Measurements from ENCODE around the gene GATAD2A. TPM values are rescaled to one million over a fixed set of nuclear protein-coding genes. Genes with fewer than 3 reads are reported as not detected.
A peak's percentile ranks its signal among the peaks of the same experiment; 100 is the strongest.

GATAD2A gene
- total RNA-seq, 1 donor from 2014 or later, result 84.0 TPM

DNA sequence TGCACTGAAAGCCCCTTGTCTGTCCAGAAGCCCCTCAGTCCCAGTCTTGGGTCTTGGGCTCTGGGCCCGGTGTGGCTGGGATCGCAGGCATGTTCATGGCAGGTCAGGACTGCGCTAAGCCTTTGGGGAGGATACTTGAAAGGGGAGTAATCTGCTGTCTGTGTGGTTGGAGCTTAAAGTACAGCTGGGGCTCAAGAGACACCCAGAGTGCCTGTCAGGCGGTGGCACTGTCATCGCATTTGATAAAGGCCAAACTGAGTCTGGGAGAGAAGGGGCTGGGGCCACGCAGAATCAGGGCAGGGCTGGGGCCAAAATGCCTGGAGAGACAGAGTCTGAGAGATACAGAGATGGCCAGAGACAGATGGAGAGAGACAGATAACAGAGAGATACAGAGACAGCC is 128.4 kb downstream of the GATAD2A start:
- no peaks in the 10 kb centered on the region for H3K9me3 ChIP-seq
- peaks cover 5% of the 10 kb centered on the region for H3K36me3 ChIP-seq
- intact Hi-C loops (cut with DNase I), result no loop called here
- DNase-seq (no peak), ATAC-seq (no peak)
- H3K27ac ChIP-seq, result no peak overlapping the region
- peaks cover 17% of the 10 kb centered on the region for H3K4me1 ChIP-seq
- TF ChIP-seq CTCF (IDR thresholded peaks at IDR 0.05), result no peak
- peaks cover 16% of the 10 kb centered on the region for H3K27me3 ChIP-seq (ENCODE audit: low read depth)
- H3K4me3 ChIP-seq, result no peak overlapping the region

GRCh38 chr19:19534556-19535265 is 129.2 kb downstream of the GATAD2A start:
- no peak for ATAC-seq
- DNase-seq, result no peak
- Histone ChIP-seq H3K9me3 (no peaks in the 10 kb centered on the region), H3K4me1 (peaks cover 19% of the 10 kb centered on the region), H3K4me3 (no peak overlapping the region), H3K36me3 (no peaks in the 10 kb centered on the region), H3K27me3 (ENCODE audit: low read depth) (peaks cover 24% of the 10 kb centered on the region), H3K27ac (no peak overlapping the region)
- intact Hi-C loops (cut with DNase I), result no loop called here
- TF ChIP-seq CTCF (IDR thresholded peaks at IDR 0.05), result no peak

DNA sequence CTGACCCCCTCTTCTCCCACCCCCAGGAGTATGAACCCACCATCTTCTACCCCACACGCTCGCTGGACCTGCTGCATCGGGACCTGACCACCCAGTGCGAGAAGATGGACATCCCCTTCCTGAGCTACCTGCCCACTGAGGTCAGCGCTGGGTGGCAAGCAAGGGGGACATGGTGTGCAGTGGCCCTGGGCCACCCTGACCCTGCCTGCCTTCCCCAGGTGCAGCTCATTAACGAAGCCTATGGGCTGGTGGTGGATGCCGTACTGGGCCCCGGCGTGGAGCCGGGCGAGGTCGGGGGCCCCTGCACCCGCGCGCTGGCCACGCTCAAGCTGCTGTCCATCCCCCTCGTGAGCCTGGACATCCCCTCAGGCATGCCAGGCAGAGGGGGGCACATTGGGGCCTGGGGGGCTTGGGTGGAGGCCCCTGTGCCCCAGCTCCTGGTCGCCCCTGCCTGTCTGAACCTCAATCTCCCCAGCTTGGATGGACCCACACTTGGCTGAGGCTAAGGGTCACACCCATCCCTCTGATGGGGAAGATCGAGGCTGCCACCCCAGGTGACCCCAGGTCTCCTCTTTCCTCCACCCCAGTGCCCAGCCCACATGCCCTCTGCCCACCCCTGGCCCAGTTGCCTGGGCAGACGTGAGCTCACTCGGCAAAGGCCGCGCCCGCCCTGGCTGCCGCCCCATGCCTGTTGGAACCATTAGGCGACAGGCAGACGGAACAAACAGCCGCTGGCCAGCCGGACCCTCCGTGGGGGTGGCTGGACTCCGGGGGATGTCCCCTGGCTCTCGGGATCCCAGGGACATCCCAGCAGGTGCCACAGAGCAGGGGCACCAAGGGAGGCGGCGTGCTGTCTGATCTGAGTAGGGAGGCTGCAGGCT is 130.1 kb downstream of the GATAD2A start:
- H3K4me3 ChIP-seq, result no peak overlapping the region
- intact Hi-C loops (cut with DNase I), result no loop called here
- H3K36me3 ChIP-seq, result no peaks in the 10 kb centered on the region
- ATAC-seq, result no peak
- no peak for DNase-seq
- peaks cover 33% of the 10 kb centered on the region for H3K27me3 ChIP-seq (ENCODE audit: low read depth)
- H3K9me3 ChIP-seq, result no peaks in the 10 kb centered on the region
- H3K4me1 ChIP-seq, result peaks cover 20% of the 10 kb centered on the region
- no peak overlapping the region for H3K27ac ChIP-seq
- TF ChIP-seq CTCF (IDR thresholded peaks at IDR 0.05), result no peak

DNA sequence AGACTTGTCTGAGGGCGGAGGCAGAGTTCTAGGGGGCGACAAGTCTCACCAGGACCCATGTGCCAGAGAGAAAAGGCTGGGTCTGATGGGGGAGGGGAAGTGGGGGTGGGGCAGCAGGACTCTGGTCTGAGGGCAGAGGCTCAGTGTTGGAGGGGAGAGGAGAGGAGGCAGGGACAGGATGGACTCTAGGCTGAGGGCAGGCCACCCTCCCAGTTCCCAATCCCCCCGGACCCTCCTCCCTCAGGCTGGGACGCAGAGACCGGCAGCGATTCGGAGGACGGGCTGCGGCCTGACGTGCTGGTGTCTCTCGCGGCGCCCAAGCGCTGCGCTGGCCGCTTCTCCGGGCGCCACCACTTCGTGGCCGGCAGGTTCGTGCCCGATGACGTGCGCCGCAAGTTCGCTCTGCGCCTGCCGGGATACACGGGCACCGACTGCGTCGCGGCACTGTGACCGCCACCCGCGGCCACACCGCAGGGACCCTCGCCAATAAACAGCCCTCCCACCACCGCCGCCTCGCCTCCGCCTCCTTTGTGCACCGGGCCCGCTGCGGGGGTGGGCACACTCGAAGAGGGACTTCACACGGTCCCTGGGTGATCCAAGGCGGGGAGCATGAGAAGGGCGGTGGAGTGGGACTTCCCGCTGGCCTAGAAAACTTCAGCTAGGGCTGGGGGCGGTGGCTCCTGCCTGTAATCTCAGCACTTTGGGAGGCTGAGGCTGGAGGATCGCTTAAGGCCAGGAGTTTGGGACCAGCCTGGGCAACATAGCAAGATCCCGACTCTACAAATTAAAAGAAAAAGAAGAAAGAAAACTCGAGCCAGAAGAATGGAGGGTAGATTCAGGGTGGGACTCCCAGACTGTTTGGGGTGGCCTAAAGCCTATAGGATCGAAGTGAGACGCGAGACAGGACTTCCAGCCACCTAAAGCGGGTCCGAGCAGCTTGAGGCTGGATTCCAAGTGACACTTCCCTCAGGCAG is 131.9 kb downstream of the GATAD2A start:
- Histone ChIP-seq H3K27ac (no peak overlapping the region), H3K4me3 (peak overlapping the region; percentile 37), H3K4me1 (peaks cover 26% of the 10 kb centered on the region), H3K36me3 (no peaks in the 10 kb centered on the region), H3K9me3 (no peaks in the 10 kb centered on the region), H3K27me3 (ENCODE audit: low read depth) (peaks cover 51% of the 10 kb centered on the region)
- DNase-seq (no peak), ATAC-seq (peak in 1 of 2 donors; percentile 38)
- TF ChIP-seq CTCF (IDR thresholded peaks at IDR 0.05), result no peak
- intact Hi-C loops (cut with DNase I), result no loop called here
